Measurements from ENCODE around the gene XYLT1.
"Not testable (repeated sequence)": the region's sequence is repeated elsewhere in the genome, so short reads cannot be mapped to it uniquely, and the experiment has no call there.

The XYLT1 gene

GRCh38 chr16:17488506-17488905 lies 17.7 kb upstream of the XYLT1 start:
- DNase-seq: no peak

GRCh38 chr16:17483351-17483750 lies 12.6 kb upstream of the XYLT1 start:
- no peak for DNase-seq

- DNase-seq: not testable (repeated sequence)
These were observed 11.6 kb upstream of the XYLT1 start for GRCh38 chr16:17482341-17482740.

- DNase-seq: no peak
These were observed 11.0 kb upstream of the XYLT1 start for GRCh38 chr16:17481736-17482135.

- not testable (repeated sequence) for DNase-seq
These were observed 6.4 kb upstream of the XYLT1 start for GRCh38 chr16:17477260-17477545.

DNA sequence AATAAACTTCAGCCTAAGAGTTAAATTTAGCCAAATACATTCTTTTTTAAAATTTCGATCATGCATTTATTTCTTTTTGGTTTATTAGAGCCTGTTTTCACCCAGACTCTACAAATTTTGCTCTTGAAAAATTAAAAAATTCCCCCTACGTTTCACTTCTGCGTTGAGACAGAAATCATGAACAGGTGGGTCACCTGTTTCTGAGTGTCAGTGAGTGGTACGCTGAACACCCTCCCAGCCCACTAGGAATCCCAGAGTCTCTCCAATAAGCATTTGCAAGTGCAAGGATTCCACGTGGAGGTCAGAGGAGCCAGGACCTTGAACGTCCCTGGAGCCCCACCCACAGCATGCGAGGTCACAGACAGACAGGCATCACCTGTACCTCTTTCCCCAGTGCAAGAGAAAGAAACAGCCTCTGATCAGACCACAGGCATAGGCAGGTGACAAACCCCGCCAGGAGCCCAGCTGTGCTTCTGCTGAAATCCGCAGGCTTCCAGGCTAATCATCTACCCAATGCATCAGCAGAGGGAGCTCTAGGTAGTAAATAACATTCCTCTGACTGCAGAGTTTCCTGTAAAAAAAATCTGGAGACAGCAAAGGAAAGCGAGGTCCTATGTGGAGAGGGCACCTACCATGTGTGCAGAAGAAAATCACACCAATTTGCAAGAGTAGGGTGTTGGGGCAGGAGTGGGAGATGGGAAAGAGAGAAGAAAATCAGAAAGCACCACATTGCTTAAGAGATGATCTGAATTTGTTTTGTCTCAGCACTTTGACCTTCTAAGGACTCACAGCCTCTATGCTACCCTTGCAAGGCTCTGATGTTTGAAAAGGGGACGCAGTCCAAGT lies 5.9 kb upstream of the XYLT1 start:
- DNase-seq: peak; percentile 23

GRCh38 chr16:17475104-17475503 lies 4.3 kb upstream of the XYLT1 start:
- no peak for DNase-seq

- no peak for DNase-seq
These were observed 3.8 kb upstream of the XYLT1 start for GRCh38 chr16:17474572-17474971.

DNA sequence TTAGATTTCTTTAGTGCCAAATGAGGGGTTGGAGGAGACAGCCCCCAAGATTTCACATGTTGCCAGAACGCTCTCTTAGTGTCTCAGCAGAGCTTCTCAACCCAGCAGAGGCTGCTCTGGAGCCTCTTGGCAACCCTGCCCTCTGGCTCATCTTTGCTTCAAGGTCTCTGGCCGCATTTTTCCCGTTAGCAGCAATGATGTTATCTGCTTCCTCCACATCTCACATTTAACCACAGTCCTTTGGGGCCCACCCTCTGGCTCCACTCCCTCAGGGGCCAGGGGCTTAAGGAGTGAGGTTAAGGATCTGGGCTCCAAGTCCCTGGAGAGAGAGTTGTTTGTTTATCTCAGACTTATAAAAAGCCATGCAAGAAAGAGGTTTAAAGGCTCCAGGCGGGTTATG lies 3.3 kb upstream of the XYLT1 start:
- no peak for DNase-seq

- no peak for DNase-seq
These were observed 1.1 kb upstream of the XYLT1 start for GRCh38 chr16:17471719-17472461.

GRCh38 chr16:17470182-17470907 lies 415 bp downstream of the XYLT1 start:
- DNase-seq: no peak

GRCh38 chr16:17469741-17470181 lies 999 bp downstream of the XYLT1 start:
- DNase-seq: peak; percentile 15

GRCh38 chr16:17469011-17469740 lies 1.6 kb downstream of the XYLT1 start:
- DNase-seq: no peak

GRCh38 chr16:17468611-17469010 lies 2.1 kb downstream of the XYLT1 start:
- no peak for DNase-seq

DNA sequence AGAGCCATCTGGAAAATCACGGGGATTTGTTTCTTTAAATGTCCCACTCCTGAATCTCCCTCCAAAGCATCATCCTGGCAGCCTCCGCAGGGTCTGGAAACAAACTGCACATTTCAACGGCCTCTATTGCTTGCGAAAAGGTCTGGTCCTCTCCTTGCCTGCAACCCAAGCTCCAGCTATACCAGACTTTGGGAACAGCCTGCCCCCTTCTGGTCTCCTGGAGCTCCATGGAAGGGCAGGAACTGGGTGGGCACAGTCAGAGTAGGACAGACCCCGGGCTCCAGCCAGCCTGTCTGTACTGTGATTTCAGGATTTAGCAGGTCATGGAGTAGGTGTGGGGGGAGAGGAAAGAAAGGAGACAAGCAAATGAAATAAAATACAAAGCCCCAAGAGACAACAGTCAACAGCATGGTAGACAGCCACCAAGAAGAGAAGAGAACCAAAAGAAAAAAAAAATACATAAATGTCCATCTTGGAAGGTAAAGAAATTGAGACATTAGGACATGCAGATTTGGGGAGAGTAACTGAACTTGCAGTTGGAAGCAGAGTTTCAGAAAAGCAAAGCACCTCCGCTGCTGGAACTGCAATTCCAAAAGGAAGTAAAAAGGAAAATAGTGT lies 2.7 kb downstream of the XYLT1 start:
- peak; percentile 35 for DNase-seq

GRCh38 chr16:17466876-17467275 lies 3.9 kb downstream of the XYLT1 start:
- no peak for DNase-seq

DNA sequence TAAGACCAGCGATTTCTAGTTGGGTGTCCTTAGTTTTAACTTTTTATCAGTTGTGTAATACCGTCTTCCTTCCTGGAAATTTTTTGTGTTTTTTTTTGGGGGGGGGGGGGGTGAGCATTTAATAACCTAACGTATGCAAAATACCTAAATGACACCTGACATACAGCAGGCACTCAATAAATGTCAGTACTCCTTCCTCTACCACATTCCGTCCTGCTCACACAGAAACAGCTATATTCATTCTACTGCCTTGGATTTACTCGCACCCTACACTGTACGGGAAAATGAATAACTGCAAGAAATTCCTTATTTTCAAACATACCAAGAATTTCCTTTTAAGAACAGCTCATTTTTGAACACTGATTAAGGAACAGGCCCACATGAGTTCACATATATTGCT lies 5.3 kb downstream of the XYLT1 start:
- DNase-seq: no peak

DNA sequence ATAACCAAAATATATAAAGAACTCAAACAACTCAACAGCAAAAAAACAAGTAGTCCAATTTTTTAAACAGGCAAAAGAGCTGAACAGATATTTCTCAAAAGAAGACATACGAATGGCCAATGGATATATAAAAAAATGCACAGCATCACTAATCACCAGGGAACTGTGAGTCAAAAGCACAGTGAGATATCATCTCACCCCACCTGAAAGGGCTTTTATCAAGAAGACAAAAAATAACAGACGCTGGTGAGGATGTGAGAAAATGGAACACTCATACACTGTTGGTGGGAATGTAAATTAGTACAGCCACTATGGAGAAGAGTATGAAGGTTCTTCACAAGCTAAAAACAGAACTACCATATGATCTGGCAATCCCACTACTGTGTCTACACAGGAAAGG lies 7.4 kb downstream of the XYLT1 start:
- no peak for DNase-seq

DNA sequence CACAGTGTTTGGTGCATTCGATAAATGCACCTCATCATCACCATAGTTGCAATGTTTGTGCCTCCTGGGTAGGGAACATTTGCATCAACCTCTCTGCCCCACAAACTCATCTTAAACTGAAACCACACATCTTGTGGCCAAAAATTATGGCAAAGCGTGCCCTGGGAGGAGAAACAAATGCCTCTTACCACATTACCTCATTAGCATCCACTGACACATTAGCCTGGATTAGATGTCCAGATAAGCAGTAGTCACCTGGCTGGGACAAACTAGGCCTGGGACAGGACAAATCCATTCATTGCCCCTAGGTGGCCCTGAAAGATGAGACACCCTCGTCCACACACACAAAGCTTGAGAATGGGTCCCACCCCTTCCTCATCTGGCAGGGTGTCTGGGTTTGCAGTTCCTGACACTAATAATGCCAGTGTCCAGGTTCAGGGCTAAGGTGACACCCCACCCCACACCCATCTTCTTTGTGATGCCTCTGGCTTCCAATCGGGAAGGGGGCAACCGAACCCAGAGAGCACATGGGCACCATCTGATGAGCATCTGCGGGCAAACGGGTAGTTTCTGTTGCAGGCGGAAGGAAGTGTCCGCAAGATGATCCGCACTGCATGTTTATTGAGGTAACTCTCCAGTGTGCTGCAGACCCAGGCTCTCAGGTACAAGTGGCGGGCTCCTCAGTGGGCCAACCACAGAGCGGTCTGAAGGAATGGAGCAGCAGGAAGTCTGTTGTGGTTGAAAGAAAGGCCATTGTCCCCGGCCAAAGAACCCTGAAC lies 8.6 kb downstream of the XYLT1 start:
- no peak for DNase-seq

GRCh38 chr16:17460890-17461289 lies 9.9 kb downstream of the XYLT1 start:
- no peak for DNase-seq

- no peak for DNase-seq
These were observed 10.7 kb downstream of the XYLT1 start for GRCh38 chr16:17459903-17460521.

All from activated CD4-positive, alpha-beta T cell treated with anti-CD3 and anti-CD28 coated beads for 1 hour (primary cell).